Urothelium cell line (cell line): ENCODE measurements around the gene MTA2.

Experiments used
- DNase-seq: peaks from one replicate; pipeline ENCODE4 v3.0.0; 2011; ENCODE audit warnings: low spot score, mixed read lengths
- FAIRE-seq: peaks from 2 replicates; lab custom pipeline; 2011; peaks lifted over from hg19 to GRCh38; lab: Jason Lieb, UNC

Gene MTA2

GRCh38 chr11:62612366-62613290, 11.0 kb upstream of the MTA2 start, which contains the start of the genes EML3 and ROM1:
Gene EML3, minus strand, starts transcription at chr11:62612775. Its CDS starts 318 bp downstream, at chr11:62612457.
Gene ROM1, plus strand, starts transcription at chr11:62613257. Its CDS starts 25 bp downstream, at chr11:62613282.
- DNase-seq (peak; percentile 90), FAIRE-seq (no peak)

- no peak for FAIRE-seq
- DNase-seq = peak; percentile 47
Measured at GRCh38 chr11:62611705-62612365, 10.2 kb upstream of the MTA2 start.

- DNase-seq = no peak
- no peak for FAIRE-seq
Measured at GRCh38 chr11:62610814-62611704, 9.4 kb upstream of the MTA2 start.

- no peak for DNase-seq
- no peak for FAIRE-seq
Measured at GRCh38 chr11:62610403-62610802, 8.7 kb upstream of the MTA2 start.

GRCh38 chr11:62608776-62609175, 7.1 kb upstream of the MTA2 start:
- no peak for DNase-seq

GRCh38 chr11:62607714-62608113, 6.0 kb upstream of the MTA2 start:
- FAIRE-seq = no peak
- no peak for DNase-seq

More at GRCh38 chr11:62608776-62609175, 7.1 kb upstream of the MTA2 start:
- no peak for FAIRE-seq

- FAIRE-seq = no peak
Measured at GRCh38 chr11:62605902-62606301, 4.2 kb upstream of the MTA2 start.

GRCh38 chr11:62605467-62605866, 3.8 kb upstream of the MTA2 start:
- FAIRE-seq (no peak), DNase-seq (no peak)

More at GRCh38 chr11:62605902-62606301, 4.2 kb upstream of the MTA2 start:
- DNase-seq = no peak

GRCh38 chr11:62604460-62605120, 2.9 kb upstream of the MTA2 start:
- DNase-seq (no peak), FAIRE-seq (no peak)

- DNase-seq (no peak), FAIRE-seq (no peak)
Measured at GRCh38 chr11:62603776-62604299, 2.2 kb upstream of the MTA2 start.

GRCh38 chr11:62603072-62603408, 1.4 kb upstream of the MTA2 start:
- no peak for FAIRE-seq
- no peak for DNase-seq

- DNase-seq = no peak
- no peak for FAIRE-seq
Measured at GRCh38 chr11:62602141-62603071, 741 bp upstream of the MTA2 start.

- no peak for DNase-seq
- FAIRE-seq = no peak
Measured at GRCh38 chr11:62601122-62601371, 618 bp downstream of the MTA2 start.

- no peak for FAIRE-seq
Measured at GRCh38 chr11:62600367-62601121, 1.1 kb downstream of the MTA2 start.

GRCh38 chr11:62599901-62600300, 1.8 kb downstream of the MTA2 start:
- DNase-seq (no peak), FAIRE-seq (no peak)

More at GRCh38 chr11:62600367-62601121, 1.1 kb downstream of the MTA2 start:
- no peak for DNase-seq

- FAIRE-seq (no peak), DNase-seq (peak; percentile 92)
Measured at GRCh38 chr11:62599069-62599696, 2.5 kb downstream of the MTA2 start.

- no peak for FAIRE-seq
- no peak for DNase-seq
Measured at GRCh38 chr11:62595124-62595523, 6.5 kb downstream of the MTA2 start.

- DNase-seq (peak; percentile 54), FAIRE-seq (no peak)
Measured at GRCh38 chr11:62593434-62594044, 8.1 kb downstream of the MTA2 start.
